Right ventricle myocardium inferior (tissue), 1 donor: ENCODE measurements around the gene INF2. TPM values are rescaled to one million over a fixed set of nuclear protein-coding genes. Genes with fewer than 3 reads are reported as not detected.
"Not testable (repeated sequence)": the region's sequence is repeated elsewhere in the genome, so short reads cannot be mapped to it uniquely, and the experiment has no call there.

Experiments
- ATAC-seq: fragments of 200-7000 bp; cut with Tn5 transposase; one replicate; pipeline ENCODE4 v1.9.1; 2020; ENCODE audit warnings: mild to moderate bottlenecking, moderate library complexity
- DNase-seq: peaks from one replicate; pipeline ENCODE4 v3.0.0; 2021; ENCODE audit errors: missing footprints
- intact Hi-C: fragments of 100-400 bp; cut with DNase I; formaldehyde crosslinking; loops from one replicate; pipeline ENCODE4 v1.11.0; 2022
- total RNA-seq: library from RNA; stranded (reverse); fragmentation: NEBNext Ultra II Directional; extraction: Animal tissue kit (Norgen Biotek cat#: 25700); gene quantifications from one replicate; pipeline ENCODE4 v1.2.1, GENCODE V29; 2021
- donor health status: DM: no; HTN: yes; CAD: no; lungs with severe emphysema.

The INF2 gene
- total RNA-seq, 1 donor from 2014 or later: 31.1 TPM

DNA sequence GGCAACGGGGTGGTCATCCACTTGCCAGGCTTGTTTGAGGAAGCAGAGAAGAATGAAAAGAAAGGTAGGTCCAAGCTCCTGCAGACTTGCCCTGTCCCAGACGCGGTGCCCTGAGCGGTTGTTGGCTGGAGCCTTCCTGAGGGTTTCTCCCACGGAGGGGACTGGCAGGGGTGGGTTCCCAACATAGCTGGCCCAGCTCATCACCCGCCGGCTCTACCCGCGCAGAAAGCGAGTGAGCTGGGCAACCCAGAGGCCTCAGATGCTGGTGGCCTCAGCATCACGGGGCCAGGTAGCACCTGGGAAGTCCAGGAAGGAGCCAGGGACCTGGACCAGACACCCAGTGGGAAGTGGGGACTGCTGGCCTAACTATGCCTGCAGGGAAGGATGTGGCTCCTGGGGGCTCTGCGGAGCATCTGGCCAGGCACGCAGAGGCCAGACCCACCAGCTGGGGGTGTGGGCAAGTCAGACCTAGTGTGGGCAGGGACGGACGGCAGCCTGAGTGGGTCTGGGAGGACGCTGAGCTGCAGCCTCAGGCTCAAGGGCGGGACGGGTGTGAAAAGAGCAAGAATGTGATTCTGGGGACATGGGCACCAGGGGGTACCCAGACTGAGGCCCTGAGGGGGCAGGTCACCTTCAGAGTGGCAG, 49.1 kb downstream of the INF2 start:
- intact Hi-C loops: no loop called here
- no peak for ATAC-seq
- no peak for DNase-seq

DNA sequence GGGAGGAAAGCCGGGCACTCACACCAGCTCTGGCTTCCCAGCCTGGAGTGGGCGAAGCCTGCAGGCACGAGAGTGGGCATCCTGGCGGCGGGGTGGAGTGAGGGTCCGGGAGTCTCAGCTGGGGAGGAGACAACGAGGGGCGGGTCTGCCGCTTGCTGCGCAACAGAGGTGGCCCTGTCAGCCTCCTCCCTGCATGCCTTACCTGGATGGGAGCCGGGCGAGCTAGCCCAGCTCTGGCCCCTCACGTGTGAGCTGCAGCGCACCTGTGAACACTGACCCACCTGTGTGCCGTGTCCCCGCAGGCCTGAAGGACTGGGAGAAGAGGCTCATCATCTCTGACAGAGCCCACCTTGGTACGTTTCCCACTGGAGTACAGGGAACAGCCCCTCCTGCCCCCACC, 49.6 kb downstream of the INF2 start:
- ATAC-seq (no peak), DNase-seq (no peak)
- intact Hi-C loops: no loop called here

DNA sequence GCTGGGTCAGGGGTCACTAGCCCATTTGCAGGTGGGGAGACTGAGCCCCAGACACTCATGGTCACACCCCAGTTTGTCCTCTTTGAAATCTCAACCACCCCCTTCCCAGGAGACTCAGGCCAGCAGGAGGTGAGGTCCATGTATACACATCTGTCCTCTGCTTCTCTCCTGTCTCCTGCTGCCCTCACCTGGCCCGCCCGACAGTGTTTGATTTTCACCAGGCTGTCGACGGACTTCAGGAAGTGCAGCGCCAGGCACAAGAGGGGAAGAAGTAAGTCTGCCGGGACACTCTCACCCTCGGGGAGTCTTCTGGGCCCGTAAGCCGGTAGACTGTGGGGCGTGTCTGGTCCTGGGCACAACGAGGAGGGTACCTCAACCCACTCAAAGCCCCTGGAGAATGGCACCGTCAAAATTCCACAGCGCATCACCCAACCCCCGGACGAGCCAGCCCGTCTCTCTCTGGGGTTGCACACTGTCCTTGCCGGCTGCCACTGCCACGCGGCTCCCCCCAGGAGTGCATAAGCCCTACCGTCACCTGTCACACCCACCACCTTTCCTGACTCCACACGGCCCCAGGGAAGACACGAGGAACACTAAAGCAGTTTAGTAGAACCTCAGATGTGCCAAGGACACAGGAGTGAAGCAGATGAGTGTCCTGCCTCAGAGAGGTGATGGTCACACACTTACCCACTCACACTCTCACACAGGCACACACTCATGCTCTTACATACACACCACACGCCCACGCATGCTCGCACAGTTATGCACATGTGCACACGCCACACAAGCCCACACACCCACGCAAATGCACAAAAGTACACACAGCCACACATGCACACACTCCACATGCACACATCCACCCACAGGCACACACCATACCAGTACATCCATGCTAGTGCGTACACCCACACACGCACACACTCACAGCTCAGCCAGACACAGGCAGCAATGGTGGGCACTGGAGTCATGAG, 50.4 kb downstream of the INF2 start:
- intact Hi-C loops: no loop called here
- no peak for DNase-seq

DNA sequence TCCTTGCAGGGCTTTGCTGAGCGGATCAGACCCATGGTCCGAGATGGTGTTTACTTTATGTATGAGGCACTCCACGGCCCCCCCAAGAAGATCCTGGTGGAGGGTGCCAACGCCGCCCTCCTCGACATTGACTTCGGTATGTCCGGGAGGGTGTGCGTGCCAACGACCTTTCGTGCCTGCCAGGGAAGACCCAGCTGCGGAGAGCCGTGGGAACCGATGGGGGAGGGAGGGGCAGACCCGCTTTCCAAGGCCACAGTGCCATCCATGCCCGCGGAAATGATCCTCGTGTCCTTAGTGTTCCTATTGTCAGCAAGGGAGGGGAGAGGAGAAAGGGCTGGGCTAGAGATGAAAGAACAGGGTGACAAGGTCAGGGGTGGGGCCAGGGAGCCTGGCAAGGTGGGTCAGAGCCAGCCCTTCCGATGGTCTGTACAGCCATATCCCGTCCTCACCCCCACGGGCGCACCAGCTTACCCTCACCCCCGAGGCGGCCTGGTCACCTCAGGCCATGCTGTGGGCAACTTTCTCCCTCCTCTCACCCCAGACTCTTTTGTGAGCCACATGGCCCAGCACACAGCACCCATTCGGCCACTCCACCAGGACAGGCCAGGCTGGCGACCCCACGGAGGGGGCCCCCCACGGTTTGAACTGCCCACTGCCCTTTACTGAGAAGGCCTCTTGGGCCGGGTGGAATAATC, 51.8 kb downstream of the INF2 start:
- intact Hi-C loops: no loop called here
- no peak for ATAC-seq
- DNase-seq: peak; percentile 59

More for the DNA sequence above, 50.4 kb downstream of the INF2 start:
- no peak for ATAC-seq

DNA sequence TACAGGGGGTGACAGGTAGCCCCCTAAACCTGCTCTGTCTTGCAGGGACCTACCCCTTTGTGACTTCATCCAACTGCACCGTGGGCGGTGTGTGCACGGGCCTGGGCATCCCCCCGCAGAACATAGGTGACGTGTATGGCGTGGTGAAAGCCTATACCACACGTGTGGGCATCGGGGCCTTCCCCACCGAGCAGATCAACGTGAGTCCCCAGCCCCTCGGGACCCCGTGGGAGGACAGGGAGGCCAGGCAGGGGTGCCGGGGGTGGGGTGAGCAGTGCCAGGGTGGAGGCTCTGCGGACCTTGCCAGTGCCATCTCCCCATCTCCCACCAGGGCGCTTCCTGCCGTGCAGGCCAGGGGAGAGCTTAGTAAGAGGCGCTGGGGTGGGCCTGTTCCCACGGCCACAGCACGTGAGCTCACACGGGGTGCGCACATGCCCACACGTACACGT, 52.4 kb downstream of the INF2 start:
- ATAC-seq (no peak), DNase-seq (peak; percentile 57)
- intact Hi-C loops: no loop called here

GRCh38 chr14:104742586-104743455, 53.4 kb downstream of the INF2 start:
- intact Hi-C loops: no loop called here
- DNase-seq (peak; percentile 66), ATAC-seq (no peak)

DNA sequence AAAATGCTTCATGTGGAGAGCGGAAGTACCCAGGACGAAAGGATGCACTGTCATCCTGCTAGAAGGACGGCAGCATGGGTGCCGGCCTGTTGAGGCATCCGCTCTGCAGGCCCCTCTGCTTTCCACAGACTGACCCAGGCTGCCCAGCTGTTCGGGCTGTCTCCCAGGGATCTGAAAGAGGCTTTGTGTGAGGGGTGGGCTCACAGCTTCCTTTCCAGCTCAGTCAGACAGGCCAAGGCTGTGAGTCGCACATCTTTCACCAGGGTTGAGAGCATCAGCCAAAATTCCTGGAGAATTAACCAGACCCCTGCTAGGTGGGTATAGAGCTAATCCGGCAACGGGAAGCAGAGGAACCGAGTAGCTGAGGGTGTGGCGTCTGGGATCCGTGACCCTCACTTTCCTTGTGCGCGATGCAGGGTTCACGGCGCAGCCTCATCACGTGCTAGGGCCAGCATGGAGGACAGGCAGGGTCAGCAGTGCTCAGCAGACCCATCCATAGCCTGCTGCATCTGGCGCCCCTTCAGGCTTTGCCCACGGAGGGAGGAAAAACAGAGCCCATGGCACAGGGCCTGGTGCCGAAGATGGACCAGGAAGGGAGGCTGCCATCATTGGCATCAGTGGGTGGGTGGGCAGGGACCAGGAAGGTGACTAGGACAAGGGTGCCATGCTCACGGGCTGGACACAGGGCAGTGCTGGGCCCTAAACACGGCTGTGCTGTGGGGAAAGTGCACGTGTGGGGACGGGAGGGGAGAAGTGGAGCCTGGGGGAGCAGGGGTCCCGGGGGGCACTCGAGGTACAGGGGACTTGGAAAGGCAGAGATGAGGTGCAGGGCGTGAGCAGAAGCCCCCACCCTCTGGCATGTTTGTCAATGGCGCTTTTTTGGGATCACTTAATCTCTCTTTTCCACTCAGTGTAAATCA, 54.3 kb downstream of the INF2 start:
- intact Hi-C loops: no loop called here

GRCh38 chr14:104744484-104744883, 55.1 kb downstream of the INF2 start:
- intact Hi-C loops: no loop called here
- DNase-seq (peak; percentile 66), ATAC-seq (no peak)

More for the DNA sequence above, 54.3 kb downstream of the INF2 start:
- ATAC-seq: no peak
- peak; percentile 67 for DNase-seq

GRCh38 chr14:104745431-104745830, 56.0 kb downstream of the INF2 start:
- intact Hi-C loops: no loop called here
- peak; percentile 45 for DNase-seq

GRCh38 chr14:104746071-104746545, 56.7 kb downstream of the INF2 start:
- ATAC-seq (no peak), DNase-seq (peak; percentile 60)
- intact Hi-C loops: no loop called here

More at GRCh38 chr14:104745431-104745830, 56.0 kb downstream of the INF2 start:
- no peak for ATAC-seq

- intact Hi-C loops: no loop called here
- DNase-seq (peak; percentile 72), ATAC-seq (peak; percentile 34)
Observed at GRCh38 chr14:104746934-104747481, 57.6 kb downstream of the INF2 start.

- intact Hi-C loops: no loop called here
- ATAC-seq (no peak), DNase-seq (peak; percentile 53)
Observed at GRCh38 chr14:104747876-104748275, 58.5 kb downstream of the INF2 start.

- DNase-seq: peak; percentile 62
- ATAC-seq: no peak
- intact Hi-C loops: no loop called here
Observed at GRCh38 chr14:104749111-104749649, 59.8 kb downstream of the INF2 start.

- peak; percentile 56 for DNase-seq
- intact Hi-C loops: loop anchor here (5.0 kb wide), 1 partner anchor 47 kb away; the partner anchor contains the start of gene AKT1
Observed at GRCh38 chr14:104750056-104750752, 60.8 kb downstream of the INF2 start.

GRCh38 chr14:104750753-104751057, 61.3 kb downstream of the INF2 start:
- DNase-seq, ATAC-seq: not testable (repeated sequence)
- intact Hi-C loops: loop anchor here (5.0 kb wide), 1 partner anchor 47 kb away; the partner anchor contains the start of gene AKT1

More at GRCh38 chr14:104750056-104750752, 60.8 kb downstream of the INF2 start:
- ATAC-seq: no peak
